ENCODE measurements around the gene CALR.
A peak's percentile ranks its signal among the peaks of the same experiment; 100 is the strongest.

DNA sequence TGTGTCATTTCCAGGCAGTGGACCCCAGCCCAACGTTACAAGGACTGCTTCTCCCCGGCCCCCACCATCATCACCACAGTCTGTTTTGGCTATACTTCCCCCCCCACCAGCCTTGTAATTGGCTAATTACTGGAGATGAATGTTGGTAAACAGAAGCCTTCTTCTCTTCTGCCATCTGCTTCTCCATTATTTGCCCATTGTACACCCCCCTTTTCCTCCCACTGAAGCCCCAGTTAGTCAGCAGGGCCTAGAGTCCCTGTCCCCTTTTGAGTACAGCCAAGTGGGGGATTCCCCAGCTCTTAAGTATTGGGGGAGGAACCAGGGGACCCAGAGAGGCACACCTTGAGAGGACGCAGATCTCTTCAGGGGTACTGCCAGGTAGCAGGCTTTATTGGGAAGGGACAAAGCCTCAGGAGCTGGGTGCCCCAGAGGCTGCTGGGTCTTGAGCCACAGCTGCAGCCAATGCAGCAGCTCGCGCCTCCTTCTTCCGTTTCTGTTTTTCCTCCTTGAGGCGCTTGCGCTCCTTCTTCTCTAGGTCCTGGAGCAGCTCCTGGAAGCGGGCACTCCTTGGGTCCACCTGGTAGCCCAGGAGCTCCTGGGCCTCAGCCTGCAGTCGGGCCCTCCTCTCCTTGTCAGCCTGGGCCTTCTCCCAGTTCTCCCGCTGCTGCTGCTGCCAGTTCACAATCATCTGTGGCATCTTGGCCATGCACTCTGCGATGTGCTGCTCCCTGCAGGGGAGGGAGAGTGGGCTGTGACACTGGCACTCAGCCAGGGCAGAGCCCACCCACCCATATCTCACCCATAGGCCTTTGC is 15.6 kb downstream of the CALR start:
- TF ChIP-seq POLR2A (IDR thresholded peaks at IDR 0.05) = no peak
- TF ChIP-seq, protein P1, sequence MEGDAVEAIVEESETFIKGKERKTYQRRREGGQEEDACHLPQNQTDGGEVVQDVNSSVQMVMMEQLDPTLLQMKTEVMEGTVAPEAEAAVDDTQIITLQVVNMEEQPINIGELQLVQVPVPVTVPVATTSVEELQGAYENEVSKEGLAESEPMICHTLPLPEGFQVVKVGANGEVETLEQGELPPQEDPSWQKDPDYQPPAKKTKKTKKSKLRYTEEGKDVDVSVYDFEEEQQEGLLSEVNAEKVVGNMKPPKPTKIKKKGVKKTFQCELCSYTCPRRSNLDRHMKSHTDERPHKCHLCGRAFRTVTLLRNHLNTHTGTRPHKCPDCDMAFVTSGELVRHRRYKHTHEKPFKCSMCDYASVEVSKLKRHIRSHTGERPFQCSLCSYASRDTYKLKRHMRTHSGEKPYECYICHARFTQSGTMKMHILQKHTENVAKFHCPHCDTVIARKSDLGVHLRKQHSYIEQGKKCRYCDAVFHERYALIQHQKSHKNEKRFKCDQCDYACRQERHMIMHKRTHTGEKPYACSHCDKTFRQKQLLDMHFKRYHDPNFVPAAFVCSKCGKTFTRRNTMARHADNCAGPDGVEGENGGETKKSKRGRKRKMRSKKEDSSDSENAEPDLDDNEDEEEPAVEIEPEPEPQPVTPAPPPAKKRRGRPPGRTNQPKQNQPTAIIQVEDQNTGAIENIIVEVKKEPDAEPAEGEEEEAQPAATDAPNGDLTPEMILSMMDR (IDR thresholded peaks at IDR 0.05 in 8 of 11, conservative IDR thresholded peaks at IDR 0.05 in 3 of 11) = no peak
- TF ChIP-seq POLR2AphosphoS5 (IDR thresholded peaks at IDR 0.05) = peak in 2 of 3 donors; percentile 28 to 65

Data from spleen (tissue), 7 donors.